D721Med (cell line): ENCODE data around the gene HSD11B1.

Source experiments
- DNase-seq: peaks from one replicate; pipeline ENCODE4 v3.0.0; 2011; ENCODE audit warnings: low spot score; ENCODE audit not compliant: insufficient read length
- FAIRE-seq: peaks from 2 replicates; lab custom pipeline; 2011; peaks lifted over from hg19 to GRCh38; lab: Jason Lieb, UNC
- TF ChIP-seq, protein P1 (sequence below): IDR thresholded peaks from 2 replicates; pipeline ENCODE4 v1.5.1; 2012; ENCODE audit warnings: mild to moderate bottlenecking, control low read depth; ENCODE audit not compliant: insufficient read depth; ENCODE audit errors: missing control alignments

The HSD11B1 gene

DNA sequence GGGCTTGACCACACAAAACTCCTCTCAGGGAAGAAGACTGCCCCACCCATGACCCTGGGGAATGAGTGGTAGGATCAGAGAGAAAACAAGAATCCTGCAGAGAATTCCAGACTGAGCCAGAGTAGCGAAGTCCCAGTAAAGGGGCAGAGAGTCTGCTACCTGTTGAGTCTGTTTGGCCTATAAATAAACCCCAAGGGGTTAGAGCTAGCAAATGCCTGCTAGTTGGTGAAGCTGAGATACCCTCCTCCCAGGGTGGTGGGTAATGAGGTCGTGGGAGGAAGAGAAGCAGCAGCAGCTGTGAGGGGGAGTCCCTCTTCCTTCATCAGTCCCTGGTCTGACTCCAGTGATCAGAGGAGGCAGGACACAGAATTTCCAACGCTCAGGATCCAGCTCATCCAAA, 53.8 kb downstream of the HSD11B1 start:
- DNase-seq (no peak), FAIRE-seq (no peak)
- TF ChIP-seq, protein P1, sequence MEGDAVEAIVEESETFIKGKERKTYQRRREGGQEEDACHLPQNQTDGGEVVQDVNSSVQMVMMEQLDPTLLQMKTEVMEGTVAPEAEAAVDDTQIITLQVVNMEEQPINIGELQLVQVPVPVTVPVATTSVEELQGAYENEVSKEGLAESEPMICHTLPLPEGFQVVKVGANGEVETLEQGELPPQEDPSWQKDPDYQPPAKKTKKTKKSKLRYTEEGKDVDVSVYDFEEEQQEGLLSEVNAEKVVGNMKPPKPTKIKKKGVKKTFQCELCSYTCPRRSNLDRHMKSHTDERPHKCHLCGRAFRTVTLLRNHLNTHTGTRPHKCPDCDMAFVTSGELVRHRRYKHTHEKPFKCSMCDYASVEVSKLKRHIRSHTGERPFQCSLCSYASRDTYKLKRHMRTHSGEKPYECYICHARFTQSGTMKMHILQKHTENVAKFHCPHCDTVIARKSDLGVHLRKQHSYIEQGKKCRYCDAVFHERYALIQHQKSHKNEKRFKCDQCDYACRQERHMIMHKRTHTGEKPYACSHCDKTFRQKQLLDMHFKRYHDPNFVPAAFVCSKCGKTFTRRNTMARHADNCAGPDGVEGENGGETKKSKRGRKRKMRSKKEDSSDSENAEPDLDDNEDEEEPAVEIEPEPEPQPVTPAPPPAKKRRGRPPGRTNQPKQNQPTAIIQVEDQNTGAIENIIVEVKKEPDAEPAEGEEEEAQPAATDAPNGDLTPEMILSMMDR = no peak

DNA sequence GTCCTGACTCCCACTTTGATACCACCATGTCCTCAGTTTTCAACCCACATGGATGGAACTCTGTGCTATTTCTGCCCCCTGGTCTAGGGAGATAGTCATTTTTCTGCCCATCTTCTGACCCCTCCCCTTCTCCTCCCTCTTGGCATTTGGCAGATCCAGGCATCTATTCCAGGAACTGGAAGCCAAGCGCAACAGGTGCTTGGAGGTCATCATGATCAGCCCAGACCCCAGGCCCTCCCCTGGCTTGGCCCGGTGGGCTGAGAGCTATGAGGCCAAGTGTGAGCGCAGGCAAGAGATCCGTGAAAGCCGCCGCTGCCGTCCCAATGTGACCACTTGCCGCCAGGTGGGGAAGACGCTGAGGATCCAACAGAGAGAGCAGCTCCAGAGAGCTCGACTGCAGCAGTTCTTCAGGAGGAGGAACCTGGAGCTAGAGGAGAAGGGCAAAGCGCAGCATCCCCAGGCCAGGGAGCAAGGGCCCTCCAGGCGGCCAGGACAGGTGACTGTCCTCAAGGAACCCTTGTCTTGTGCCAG, 55.2 kb downstream of the HSD11B1 start:
- TF ChIP-seq, protein P1 = no peak
- DNase-seq = no peak
- FAIRE-seq = no peak

DNA sequence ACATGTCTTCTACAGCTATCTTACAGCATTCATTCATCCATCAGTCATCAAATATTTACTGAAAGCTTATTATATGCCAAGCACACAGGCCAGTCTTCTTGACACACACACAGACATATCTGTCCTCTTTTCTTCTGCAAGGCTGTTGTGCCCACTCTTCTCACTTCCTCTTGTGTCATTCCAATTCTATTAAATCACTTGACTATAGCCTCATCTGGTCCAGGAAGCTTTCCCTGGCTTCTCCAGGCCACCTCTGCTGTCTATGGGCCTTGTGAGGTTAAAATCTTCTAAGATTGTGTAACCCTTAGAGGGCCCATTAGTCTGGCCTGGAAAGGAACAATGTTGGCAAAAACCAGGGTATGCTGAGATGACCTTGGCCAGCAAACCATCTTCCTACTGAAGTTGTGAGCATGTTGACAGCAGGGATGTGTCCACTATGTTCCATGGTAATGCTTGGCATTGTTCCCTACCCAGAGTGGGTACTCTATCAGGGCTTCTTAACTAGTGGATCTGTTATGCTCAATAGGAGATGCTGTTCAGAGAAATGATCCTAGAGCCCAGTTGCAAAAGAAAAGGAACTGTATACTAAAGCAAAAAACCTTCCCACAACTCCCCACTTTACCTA, 56.5 kb downstream of the HSD11B1 start:
- FAIRE-seq (no peak), DNase-seq (no peak)
- TF ChIP-seq, protein P1 = no peak

DNA sequence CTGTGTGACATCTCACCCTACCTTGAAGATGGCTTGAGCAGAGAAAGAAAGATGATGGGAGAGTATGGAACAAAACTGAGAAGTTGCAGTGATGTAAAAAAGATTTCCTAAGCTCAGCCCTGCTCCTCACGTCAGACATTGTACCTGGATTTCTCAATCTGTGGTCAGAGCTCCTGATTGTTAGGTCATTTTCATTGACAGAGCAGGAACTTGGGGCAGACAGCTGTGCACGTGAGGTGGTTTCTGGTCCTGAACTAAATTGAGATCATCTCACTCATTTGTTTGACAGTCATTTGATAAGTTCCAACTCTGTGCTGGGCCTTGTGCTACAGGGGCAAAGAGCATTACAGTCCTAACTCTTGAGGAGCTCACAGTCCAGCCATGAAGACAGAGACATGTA, 61.4 kb downstream of the HSD11B1 start:
- no peak for FAIRE-seq
- no peak for DNase-seq
- TF ChIP-seq, protein P1 = no peak

DNA sequence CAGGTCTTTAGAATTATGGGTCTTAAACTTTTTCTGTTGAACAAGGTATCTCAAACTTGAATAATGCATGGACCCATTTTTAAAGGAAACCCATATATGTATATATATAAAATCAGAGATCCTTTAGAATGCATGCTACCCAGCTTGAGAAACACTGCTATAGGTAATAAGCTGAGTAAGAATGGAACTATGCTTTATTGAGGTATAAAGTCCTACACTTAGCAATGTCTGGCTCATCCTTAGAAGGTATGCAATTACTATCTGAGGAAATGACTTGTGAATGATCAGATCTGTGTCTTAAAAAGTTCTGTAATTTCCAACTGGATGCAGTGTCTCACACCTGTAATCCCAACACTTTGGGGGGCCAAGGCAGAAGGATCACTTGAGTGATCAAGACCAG, 62.5 kb downstream of the HSD11B1 start:
- FAIRE-seq = no peak
- DNase-seq = no peak
- TF ChIP-seq, protein P1 = no peak

DNA sequence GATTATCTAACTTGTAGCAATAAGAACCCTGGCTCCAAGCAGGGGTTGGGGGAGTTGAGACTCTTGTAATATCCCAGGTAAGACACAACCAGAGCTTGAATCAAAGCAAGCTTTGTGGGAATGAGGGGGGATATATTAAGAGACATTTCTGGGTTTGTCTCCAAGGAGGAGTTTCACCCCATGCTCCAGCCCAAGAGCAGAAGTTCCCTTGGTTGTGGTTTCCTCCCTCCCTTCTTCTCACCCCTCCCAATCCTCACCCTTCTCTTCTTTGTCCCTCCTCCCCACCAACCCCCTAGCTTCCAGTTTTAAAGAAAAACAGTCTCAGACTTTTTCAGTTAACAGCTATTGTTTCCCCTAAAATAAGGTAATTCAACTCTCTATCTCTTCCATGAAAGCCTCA, 63.1 kb downstream of the HSD11B1 start:
- no peak for FAIRE-seq
- TF ChIP-seq, protein P1 = no peak

DNA sequence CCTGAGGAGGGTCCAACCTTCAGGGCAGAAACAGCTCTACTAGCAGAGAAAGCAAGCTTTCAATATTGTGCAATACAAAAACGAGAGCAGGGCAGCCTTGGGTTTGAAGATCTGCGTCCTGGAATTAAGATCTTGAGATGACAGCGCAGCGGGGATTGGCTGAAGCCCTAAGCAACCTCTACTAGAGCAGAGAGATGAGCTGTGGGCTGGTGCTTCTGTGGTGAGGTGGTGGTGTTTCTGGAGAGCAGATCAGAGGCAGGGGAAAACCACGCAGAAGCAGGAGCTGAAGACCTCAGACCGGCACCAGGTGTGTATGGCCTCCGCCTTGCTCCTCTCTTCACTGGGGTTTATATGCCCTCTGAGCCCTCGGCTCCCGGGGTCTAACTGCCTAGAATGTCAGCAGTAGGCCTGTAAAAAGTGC, 63.7 kb downstream of the HSD11B1 start:
- DNase-seq = no peak
- no peak for FAIRE-seq

More for the DNA sequence above, 63.1 kb downstream of the HSD11B1 start:
- no peak for DNase-seq

More for the DNA sequence above, 63.7 kb downstream of the HSD11B1 start:
- TF ChIP-seq, protein P1 = no peak
